Measurements from ENCODE around the gene ADAM12.

Gene ADAM12

GRCh38 chr10:126094537-126094936 is 293.7 kb downstream of the ADAM12 start:
- no peak overlapping the region for H3K27ac Mint-ChIP-seq (ENCODE audit: low read depth)
- no peak for DNase-seq (ENCODE audit: low spot score in 2 of 2)
- no peaks in the 10 kb centered on the region for H3K36me3 Mint-ChIP-seq (ENCODE audit: insufficient read depth)
- peaks cover 5% of the 10 kb centered on the region for H3K9me3 Mint-ChIP-seq
- H3K27me3 Mint-ChIP-seq, result no peaks in the 10 kb centered on the region
- no peak for ATAC-seq (replicated peaks; ENCODE audit: extremely low read depth, poor library complexity, severe bottlenecking)
- no peak overlapping the region for H3K4me3 Mint-ChIP-seq
- no peaks in the 10 kb centered on the region for H3K4me1 Mint-ChIP-seq

GRCh38 chr10:126092366-126093215 is 295.7 kb downstream of the ADAM12 start:
- H3K27ac Mint-ChIP-seq (ENCODE audit: low read depth), result no peak overlapping the region
- DNase-seq (ENCODE audit: low spot score in 2 of 2) (no peak), ATAC-seq (replicated peaks; ENCODE audit: extremely low read depth, poor library complexity, severe bottlenecking) (no peak)
- H3K4me3 Mint-ChIP-seq, result no peak overlapping the region
- peaks cover 5% of the 10 kb centered on the region for H3K9me3 Mint-ChIP-seq
- no peaks in the 10 kb centered on the region for H3K4me1 Mint-ChIP-seq
- no peaks in the 10 kb centered on the region for H3K27me3 Mint-ChIP-seq
- H3K36me3 Mint-ChIP-seq (ENCODE audit: insufficient read depth), result no peaks in the 10 kb centered on the region

- ATAC-seq (replicated peaks; ENCODE audit: extremely low read depth, poor library complexity, severe bottlenecking) (no peak), DNase-seq (ENCODE audit: low spot score in 2 of 2) (no peak)
- Mint-ChIP-seq H3K4me1 (no peaks in the 10 kb centered on the region), H3K27me3 (no peaks in the 10 kb centered on the region), H3K36me3 (ENCODE audit: insufficient read depth) (no peaks in the 10 kb centered on the region), H3K27ac (ENCODE audit: low read depth) (no peak overlapping the region), H3K4me3 (no peak overlapping the region), H3K9me3 (peaks cover 5% of the 10 kb centered on the region)
These were observed 297.2 kb downstream of the ADAM12 start for GRCh38 chr10:126090911-126091728.

GRCh38 chr10:126090443-126090842 is 297.8 kb downstream of the ADAM12 start:
- Mint-ChIP-seq H3K27me3 (no peaks in the 10 kb centered on the region), H3K27ac (ENCODE audit: low read depth) (no peak overlapping the region), H3K36me3 (ENCODE audit: insufficient read depth) (no peaks in the 10 kb centered on the region), H3K4me3 (no peak overlapping the region), H3K4me1 (no peaks in the 10 kb centered on the region), H3K9me3 (peaks cover 5% of the 10 kb centered on the region)
- ATAC-seq (replicated peaks; ENCODE audit: extremely low read depth, poor library complexity, severe bottlenecking) (no peak), DNase-seq (ENCODE audit: low spot score in 2 of 2) (no peak)

GRCh38 chr10:126087796-126088505 is 300.3 kb downstream of the ADAM12 start:
- H3K9me3 Mint-ChIP-seq, result peaks cover under 1% of the 10 kb centered on the region
- ATAC-seq (replicated peaks; ENCODE audit: extremely low read depth, poor library complexity, severe bottlenecking) (no peak), DNase-seq (ENCODE audit: low spot score in 2 of 2) (no peak)
- no peak overlapping the region for H3K27ac Mint-ChIP-seq (ENCODE audit: low read depth)
- H3K4me1 Mint-ChIP-seq, result no peaks in the 10 kb centered on the region
- no peaks in the 10 kb centered on the region for H3K27me3 Mint-ChIP-seq
- no peaks in the 10 kb centered on the region for H3K36me3 Mint-ChIP-seq (ENCODE audit: insufficient read depth)
- H3K4me3 Mint-ChIP-seq, result no peak overlapping the region

- Mint-ChIP-seq H3K4me3 (no peak overlapping the region), H3K27ac (ENCODE audit: low read depth) (no peak overlapping the region), H3K27me3 (no peaks in the 10 kb centered on the region), H3K36me3 (ENCODE audit: insufficient read depth) (no peaks in the 10 kb centered on the region), H3K4me1 (no peaks in the 10 kb centered on the region), H3K9me3 (no peaks in the 10 kb centered on the region)
- DNase-seq (ENCODE audit: low spot score in 2 of 2) (no peak), ATAC-seq (replicated peaks; ENCODE audit: extremely low read depth, poor library complexity, severe bottlenecking) (no peak)
These were observed 301.1 kb downstream of the ADAM12 start for GRCh38 chr10:126087153-126087680.

GRCh38 chr10:126085806-126086205 is 302.5 kb downstream of the ADAM12 start:
- Mint-ChIP-seq H3K27me3 (no peaks in the 10 kb centered on the region), H3K27ac (ENCODE audit: low read depth) (no peak overlapping the region), H3K36me3 (ENCODE audit: insufficient read depth) (no peaks in the 10 kb centered on the region), H3K9me3 (no peaks in the 10 kb centered on the region), H3K4me3 (no peak overlapping the region), H3K4me1 (no peaks in the 10 kb centered on the region)
- DNase-seq (ENCODE audit: low spot score in 2 of 2) (no peak), ATAC-seq (replicated peaks; ENCODE audit: extremely low read depth, poor library complexity, severe bottlenecking) (no peak)

- no peak for ATAC-seq (replicated peaks; ENCODE audit: extremely low read depth, poor library complexity, severe bottlenecking)
- Mint-ChIP-seq H3K4me3 (no peak overlapping the region), H3K27ac (ENCODE audit: low read depth) (no peak overlapping the region), H3K4me1 (no peaks in the 10 kb centered on the region), H3K36me3 (ENCODE audit: insufficient read depth) (no peaks in the 10 kb centered on the region), H3K27me3 (no peaks in the 10 kb centered on the region), H3K9me3 (no peaks in the 10 kb centered on the region)
- no peak for DNase-seq (ENCODE audit: low spot score in 2 of 2)
These were observed 303.9 kb downstream of the ADAM12 start for GRCh38 chr10:126084369-126084768.

GRCh38 chr10:126083009-126083408 is 305.3 kb downstream of the ADAM12 start:
- no peaks in the 10 kb centered on the region for H3K36me3 Mint-ChIP-seq (ENCODE audit: insufficient read depth)
- no peaks in the 10 kb centered on the region for H3K4me1 Mint-ChIP-seq
- DNase-seq (ENCODE audit: low spot score in 2 of 2) (no peak), ATAC-seq (replicated peaks; ENCODE audit: extremely low read depth, poor library complexity, severe bottlenecking) (no peak)
- no peaks in the 10 kb centered on the region for H3K27me3 Mint-ChIP-seq
- H3K4me3 Mint-ChIP-seq, result no peak overlapping the region
- H3K9me3 Mint-ChIP-seq, result no peaks in the 10 kb centered on the region
- no peak overlapping the region for H3K27ac Mint-ChIP-seq (ENCODE audit: low read depth)

GRCh38 chr10:126081841-126082466 is 306.3 kb downstream of the ADAM12 start:
- no peak overlapping the region for H3K27ac Mint-ChIP-seq (ENCODE audit: low read depth)
- no peaks in the 10 kb centered on the region for H3K4me1 Mint-ChIP-seq
- no peak for ATAC-seq (replicated peaks; ENCODE audit: extremely low read depth, poor library complexity, severe bottlenecking)
- no peak for DNase-seq (ENCODE audit: low spot score in 2 of 2)
- H3K27me3 Mint-ChIP-seq, result no peaks in the 10 kb centered on the region
- H3K4me3 Mint-ChIP-seq, result no peak overlapping the region
- H3K9me3 Mint-ChIP-seq, result no peaks in the 10 kb centered on the region
- H3K36me3 Mint-ChIP-seq (ENCODE audit: insufficient read depth), result no peaks in the 10 kb centered on the region

GRCh38 chr10:126080879-126081411 is 307.3 kb downstream of the ADAM12 start:
- H3K4me1 Mint-ChIP-seq, result no peaks in the 10 kb centered on the region
- ATAC-seq (replicated peaks; ENCODE audit: extremely low read depth, poor library complexity, severe bottlenecking), result no peak
- no peaks in the 10 kb centered on the region for H3K36me3 Mint-ChIP-seq (ENCODE audit: insufficient read depth)
- no peaks in the 10 kb centered on the region for H3K27me3 Mint-ChIP-seq
- no peak for DNase-seq (ENCODE audit: low spot score in 2 of 2)
- no peaks in the 10 kb centered on the region for H3K9me3 Mint-ChIP-seq
- H3K27ac Mint-ChIP-seq (ENCODE audit: low read depth), result no peak overlapping the region
- no peak overlapping the region for H3K4me3 Mint-ChIP-seq

GRCh38 chr10:126080291-126080825 is 307.9 kb downstream of the ADAM12 start:
- Mint-ChIP-seq H3K36me3 (ENCODE audit: insufficient read depth) (no peaks in the 10 kb centered on the region), H3K4me3 (no peak overlapping the region), H3K9me3 (no peaks in the 10 kb centered on the region), H3K27ac (ENCODE audit: low read depth) (no peak overlapping the region), H3K4me1 (no peaks in the 10 kb centered on the region), H3K27me3 (no peaks in the 10 kb centered on the region)
- no peak for ATAC-seq (replicated peaks; ENCODE audit: extremely low read depth, poor library complexity, severe bottlenecking)
- no peak for DNase-seq (ENCODE audit: low spot score in 2 of 2)

All from central memory CD8-positive, alpha-beta T cell (primary cell).